Measurements from ENCODE around the gene SOX11.

Gene SOX11

DNA sequence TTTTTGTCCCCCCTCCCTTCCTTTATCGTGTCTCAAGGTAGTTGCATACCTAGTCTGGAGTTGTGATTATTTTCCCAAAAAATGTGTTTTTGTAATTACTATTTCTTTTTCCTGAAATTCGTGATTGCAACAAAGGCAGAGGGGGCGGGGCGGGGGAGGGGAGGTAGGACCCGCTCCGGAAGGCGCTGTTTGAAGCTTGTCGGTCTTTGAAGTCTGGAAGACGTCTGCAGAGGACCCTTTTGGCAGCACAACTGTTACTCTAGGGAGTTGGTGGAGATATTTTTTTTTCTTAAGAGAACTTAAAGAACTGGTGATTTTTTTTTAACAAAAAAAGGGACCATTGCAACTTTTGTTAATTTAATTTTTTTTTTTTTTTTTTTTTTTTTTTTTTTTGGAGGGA is 2.1 kb downstream of the SOX11 start:
- TF ChIP-seq SP1 (IDR thresholded peaks at IDR 0.05) (no peak), BHLHE40 (IDR thresholded peaks at IDR 0.05; ENCODE audit: borderline replicate concordance) (no peak), FOXM1 (IDR thresholded peaks at IDR 0.05; ENCODE audit: borderline replicate concordance) (no peak), SUZ12 (IDR thresholded peaks at IDR 0.05) (no peak), ZNF384 (IDR thresholded peaks at IDR 0.05) (no peak), L3MBTL2 (conservative IDR thresholded peaks at IDR 0.05) (no peak), ARNT (IDR thresholded peaks at IDR 0.05) (no peak), NFRKB (IDR thresholded peaks at IDR 0.05) (no peak), CTBP1 (IDR thresholded peaks at IDR 0.05; ENCODE audit: borderline replicate concordance) (no peak), LEF1 (IDR thresholded peaks at IDR 0.05; ENCODE audit: borderline replicate concordance) (no peak)
- CTCF ChIA-PET: no interaction called here
- POLR2A ChIA-PET: no interaction called here
- no peak for DNase-seq (ENCODE audit: extremely low spot score)

DNA sequence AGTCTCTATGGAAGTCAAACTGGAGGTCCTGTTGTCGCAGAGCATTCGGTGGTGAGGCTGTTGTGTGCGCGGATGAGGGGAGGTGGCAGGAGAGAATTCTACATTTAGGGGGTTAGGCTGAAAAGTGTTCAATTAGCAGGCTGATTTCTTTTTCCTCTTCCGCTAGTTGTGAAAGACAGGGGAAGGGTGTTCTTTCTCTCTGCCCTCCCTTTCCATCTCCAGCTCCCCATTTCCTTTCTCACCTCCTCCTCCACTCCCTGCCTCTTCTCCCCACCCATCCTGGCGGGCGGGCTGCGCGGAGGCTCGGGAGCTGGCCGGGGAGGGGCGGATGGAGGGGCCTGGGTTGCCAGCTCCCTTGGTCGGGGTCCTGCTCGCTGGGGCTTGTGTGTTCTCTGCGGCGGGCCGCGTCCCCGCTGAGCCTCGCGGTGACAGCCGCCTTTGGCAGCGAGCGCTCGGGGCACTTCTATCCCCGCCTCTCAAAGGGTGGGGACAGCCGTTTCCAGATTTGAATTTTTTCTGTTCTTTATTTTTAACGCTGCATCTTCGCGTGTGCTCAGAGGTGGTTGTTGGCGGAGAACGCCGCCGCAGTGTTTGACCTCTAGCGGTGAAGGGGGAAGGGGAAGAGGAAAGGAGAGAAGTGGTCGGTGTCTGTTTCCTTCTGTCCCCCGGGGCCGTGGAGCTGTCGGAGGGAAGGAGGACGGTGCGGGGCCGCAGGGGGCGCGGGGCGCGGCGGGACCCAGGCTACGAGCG is 3.6 kb downstream of the SOX11 start:
- no peak for TF ChIP-seq L3MBTL2 (conservative IDR thresholded peaks at IDR 0.05)
- TF ChIP-seq SUZ12 (IDR thresholded peaks at IDR 0.05): no peak
- no peak for TF ChIP-seq FOXA1 (IDR thresholded peaks at IDR 0.05)
- TF ChIP-seq FOXK2 (IDR thresholded peaks at IDR 0.05): no peak
- TF ChIP-seq FOXM1 (IDR thresholded peaks at IDR 0.05; ENCODE audit: borderline replicate concordance): no peak
- TF ChIP-seq ELF4 (IDR thresholded peaks at IDR 0.05): no peak
- no peak for TF ChIP-seq BHLHE40 (IDR thresholded peaks at IDR 0.05; ENCODE audit: borderline replicate concordance)
- no peak for TF ChIP-seq CTBP1 (IDR thresholded peaks at IDR 0.05; ENCODE audit: borderline replicate concordance)
- no peak for TF ChIP-seq TARDBP (IDR thresholded peaks at IDR 0.05)
- no peak for TF ChIP-seq SP1 (IDR thresholded peaks at IDR 0.05)
- TF ChIP-seq, protein P1, sequence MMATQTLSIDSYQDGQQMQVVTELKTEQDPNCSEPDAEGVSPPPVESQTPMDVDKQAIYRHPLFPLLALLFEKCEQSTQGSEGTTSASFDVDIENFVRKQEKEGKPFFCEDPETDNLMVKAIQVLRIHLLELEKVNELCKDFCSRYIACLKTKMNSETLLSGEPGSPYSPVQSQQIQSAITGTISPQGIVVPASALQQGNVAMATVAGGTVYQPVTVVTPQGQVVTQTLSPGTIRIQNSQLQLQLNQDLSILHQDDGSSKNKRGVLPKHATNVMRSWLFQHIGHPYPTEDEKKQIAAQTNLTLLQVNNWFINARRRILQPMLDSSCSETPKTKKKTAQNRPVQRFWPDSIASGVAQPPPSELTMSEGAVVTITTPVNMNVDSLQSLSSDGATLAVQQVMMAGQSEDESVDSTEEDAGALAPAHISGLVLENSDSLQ (IDR thresholded peaks at IDR 0.05): no peak
- ChIA-PET CTCF (no interaction called here), POLR2A (no interaction called here)
- no peak for DNase-seq (ENCODE audit: extremely low spot score)

DNA sequence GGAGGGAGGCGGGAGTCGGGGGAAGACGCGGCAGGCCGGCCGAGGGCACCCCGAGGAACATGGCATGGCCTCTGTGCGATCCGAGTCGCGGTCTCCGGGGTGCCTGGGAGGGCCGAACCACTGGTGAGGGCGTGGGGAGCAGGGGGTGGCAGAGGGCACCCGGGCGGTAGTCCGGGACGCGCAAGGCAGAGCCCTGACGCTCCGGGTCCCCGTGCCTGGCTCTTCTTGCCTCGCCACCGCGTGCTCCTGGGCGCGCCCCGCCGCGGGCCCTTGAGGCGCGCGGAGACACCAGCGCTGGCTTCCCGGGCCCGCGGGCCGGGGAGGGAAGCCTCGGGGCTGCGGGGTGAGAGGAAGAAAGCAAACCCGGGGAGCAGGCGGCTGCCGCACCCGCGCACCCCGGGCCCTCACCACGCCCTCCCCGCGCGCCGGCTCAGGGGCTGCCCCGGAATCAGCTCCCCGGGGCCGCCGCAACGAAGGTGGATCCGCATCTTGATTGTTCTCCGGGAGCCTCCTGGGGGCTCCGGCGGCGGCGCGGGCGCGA is 4.3 kb downstream of the SOX11 start:
- CTCF ChIA-PET: no interaction called here
- POLR2A ChIA-PET: no interaction called here
- no peak for TF ChIP-seq FOXA1 (IDR thresholded peaks at IDR 0.05)
- TF ChIP-seq FOXK2 (IDR thresholded peaks at IDR 0.05): no peak
- TF ChIP-seq LEF1 (IDR thresholded peaks at IDR 0.05; ENCODE audit: borderline replicate concordance): no peak
- TF ChIP-seq ZNF384 (IDR thresholded peaks at IDR 0.05): no peak
- TF ChIP-seq, protein P1 (IDR thresholded peaks at IDR 0.05): no peak
- TF ChIP-seq ELF4 (IDR thresholded peaks at IDR 0.05): no peak
- no peak for TF ChIP-seq NFRKB (IDR thresholded peaks at IDR 0.05)
- no peak for TF ChIP-seq HDGF (IDR thresholded peaks at IDR 0.05; ENCODE audit: borderline replicate concordance)
- TF ChIP-seq SUZ12 (IDR thresholded peaks at IDR 0.05): no peak
- TF ChIP-seq CTBP1 (IDR thresholded peaks at IDR 0.05; ENCODE audit: borderline replicate concordance): no peak
- TF ChIP-seq ARNT (IDR thresholded peaks at IDR 0.05): no peak
- TF ChIP-seq L3MBTL2 (conservative IDR thresholded peaks at IDR 0.05): no peak
- no peak for TF ChIP-seq BHLHE40 (IDR thresholded peaks at IDR 0.05; ENCODE audit: borderline replicate concordance)
- TF ChIP-seq SP1 (IDR thresholded peaks at IDR 0.05): no peak
- no peak for TF ChIP-seq TARDBP (IDR thresholded peaks at IDR 0.05)
- no peak for TF ChIP-seq FOXM1 (IDR thresholded peaks at IDR 0.05; ENCODE audit: borderline replicate concordance)
- no peak for DNase-seq (ENCODE audit: extremely low spot score)

DNA sequence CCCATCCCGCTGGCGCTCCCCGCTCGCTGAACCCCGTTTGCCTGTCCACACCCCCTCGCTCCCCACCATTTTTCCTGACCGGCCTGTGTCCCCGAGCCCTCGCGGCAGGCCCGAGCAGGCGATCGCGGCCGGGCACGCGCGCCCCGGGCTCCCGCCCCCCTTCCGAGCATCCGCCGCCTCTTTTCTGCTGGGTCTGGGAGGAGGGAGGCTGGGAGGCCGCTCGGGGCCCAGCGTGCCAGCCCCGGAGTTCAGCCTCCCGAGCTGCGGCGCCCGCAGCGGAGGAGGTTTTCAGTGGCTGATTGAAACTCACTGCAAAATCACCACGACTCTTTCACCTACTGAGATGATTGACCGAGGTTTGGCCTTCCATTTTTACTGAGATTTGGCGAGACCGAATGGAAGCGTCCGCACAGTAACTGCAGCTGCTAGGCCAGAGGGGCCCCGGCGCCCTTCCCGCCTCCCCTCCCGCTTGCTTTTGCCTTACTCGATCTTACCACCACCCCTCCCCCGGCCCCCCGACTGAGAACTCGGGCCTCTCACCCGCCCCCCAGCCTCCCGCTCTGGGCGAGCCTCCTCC is 4.8 kb downstream of the SOX11 start:
- TF ChIP-seq SP1 (IDR thresholded peaks at IDR 0.05): no peak
- TF ChIP-seq FOXM1 (IDR thresholded peaks at IDR 0.05; ENCODE audit: borderline replicate concordance): no peak
- TF ChIP-seq FOXA1 (IDR thresholded peaks at IDR 0.05): no peak
- no peak for TF ChIP-seq ZNF384 (IDR thresholded peaks at IDR 0.05)
- TF ChIP-seq SUZ12 (IDR thresholded peaks at IDR 0.05): no peak
- TF ChIP-seq LEF1 (IDR thresholded peaks at IDR 0.05; ENCODE audit: borderline replicate concordance): no peak
- TF ChIP-seq HDGF (IDR thresholded peaks at IDR 0.05; ENCODE audit: borderline replicate concordance): no peak
- TF ChIP-seq L3MBTL2 (conservative IDR thresholded peaks at IDR 0.05): no peak
- no peak for TF ChIP-seq FOXK2 (IDR thresholded peaks at IDR 0.05)
- TF ChIP-seq TARDBP (IDR thresholded peaks at IDR 0.05): no peak
- TF ChIP-seq CTBP1 (IDR thresholded peaks at IDR 0.05; ENCODE audit: borderline replicate concordance): no peak
- TF ChIP-seq, protein P1 (IDR thresholded peaks at IDR 0.05): no peak
- no peak for TF ChIP-seq NFRKB (IDR thresholded peaks at IDR 0.05)
- POLR2A ChIA-PET: no interaction called here
- CTCF ChIA-PET: no interaction called here
- DNase-seq (ENCODE audit: extremely low spot score): no peak

DNA sequence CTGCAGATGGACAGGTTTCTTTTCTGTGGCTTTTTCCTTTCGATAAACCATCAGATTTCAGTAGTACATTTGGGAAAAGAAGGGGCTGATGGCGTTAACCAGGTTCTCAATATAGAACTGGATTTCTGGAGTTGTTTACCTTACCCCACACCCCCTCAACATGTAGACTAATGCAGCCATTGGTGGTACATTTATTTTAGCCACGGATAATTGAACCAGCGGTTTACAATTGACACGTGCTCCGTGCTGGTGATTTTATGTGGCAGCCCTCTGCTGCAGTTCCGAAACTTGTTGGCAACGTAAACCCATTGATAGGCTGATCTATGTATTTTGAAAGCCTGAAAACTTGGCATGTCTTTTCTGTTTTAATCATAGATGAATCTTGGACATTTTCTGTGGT is 5.4 kb downstream of the SOX11 start:
- ChIA-PET CTCF (no interaction called here), POLR2A (no interaction called here)
- no peak for DNase-seq (ENCODE audit: extremely low spot score)
- TF ChIP-seq SP1 (IDR thresholded peaks at IDR 0.05) (no peak), CTBP1 (IDR thresholded peaks at IDR 0.05; ENCODE audit: borderline replicate concordance) (no peak), FOXA1 (IDR thresholded peaks at IDR 0.05) (no peak), ELF4 (IDR thresholded peaks at IDR 0.05) (no peak), BHLHE40 (IDR thresholded peaks at IDR 0.05; ENCODE audit: borderline replicate concordance) (no peak), FOXM1 (IDR thresholded peaks at IDR 0.05; ENCODE audit: borderline replicate concordance) (no peak), HDGF (IDR thresholded peaks at IDR 0.05; ENCODE audit: borderline replicate concordance) (no peak), LEF1 (IDR thresholded peaks at IDR 0.05; ENCODE audit: borderline replicate concordance) (no peak)
- TF ChIP-seq, protein P1 (IDR thresholded peaks at IDR 0.05): no peak
